Right renal pelvis (tissue), 4 donors: Measurements from ENCODE around the gene LIPJ. TPM values are rescaled to one million over a fixed set of nuclear protein-coding genes. Genes with fewer than 3 reads are reported as not detected.

ENCODE experiments used
- DNase-seq, 4 donors: peaks; one replicate each; pipeline ENCODE4 v3.0.0-alpha.2; 2013; ENCODE audit warnings: low read depth in 4 of 4, low spot score in 3 of 4, missing footprints in 1 of 4
- polyA plus RNA-seq, 4 donors: library from polyadenylated mRNA; unstranded; fragments of 120-200 nt; gene quantifications; one replicate each; pipeline ENCODE4 v1.2.1, GENCODE V29; 2013; ENCODE audit not compliant: insufficient read length in 4 of 4

Gene LIPJ
- under 1 TPM; 0.06 to 0.39 (median 0.13) TPM for polyA plus RNA-seq

DNA sequence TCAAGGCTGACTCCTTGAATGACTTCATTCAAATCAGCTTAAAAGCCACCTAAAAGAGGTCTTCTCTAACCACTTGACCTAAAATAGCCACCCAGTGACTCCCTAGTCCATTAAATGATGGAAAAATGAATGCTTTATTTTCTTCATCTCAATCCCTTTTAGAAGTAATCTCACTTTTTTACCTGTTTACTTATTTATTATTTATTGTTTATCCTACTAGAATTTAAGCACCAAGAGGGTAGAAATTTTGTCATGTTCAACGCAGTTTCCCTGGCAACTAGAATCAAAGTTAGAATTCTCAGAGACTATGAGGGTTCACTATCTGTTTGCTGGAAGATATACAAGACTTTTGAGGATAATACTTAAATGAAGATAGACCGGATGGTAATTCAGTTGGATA, at the start of gene LIPJ:
LIPJ (plus strand) TSS at position 301 of the 400 bp plus-strand sequence. CDS start 3,926 bp downstream, outside the sequence.
- DNase-seq: no peak

- DNase-seq: no peak
Measured at GRCh38 chr10:88537322-88537721, 49.2 kb upstream of the LIPJ start.

- DNase-seq: no peak
Measured at GRCh38 chr10:88538048-88538447, 48.5 kb upstream of the LIPJ start.

GRCh38 chr10:88540351-88540750, 46.2 kb upstream of the LIPJ start:
- no peak for DNase-seq

DNA sequence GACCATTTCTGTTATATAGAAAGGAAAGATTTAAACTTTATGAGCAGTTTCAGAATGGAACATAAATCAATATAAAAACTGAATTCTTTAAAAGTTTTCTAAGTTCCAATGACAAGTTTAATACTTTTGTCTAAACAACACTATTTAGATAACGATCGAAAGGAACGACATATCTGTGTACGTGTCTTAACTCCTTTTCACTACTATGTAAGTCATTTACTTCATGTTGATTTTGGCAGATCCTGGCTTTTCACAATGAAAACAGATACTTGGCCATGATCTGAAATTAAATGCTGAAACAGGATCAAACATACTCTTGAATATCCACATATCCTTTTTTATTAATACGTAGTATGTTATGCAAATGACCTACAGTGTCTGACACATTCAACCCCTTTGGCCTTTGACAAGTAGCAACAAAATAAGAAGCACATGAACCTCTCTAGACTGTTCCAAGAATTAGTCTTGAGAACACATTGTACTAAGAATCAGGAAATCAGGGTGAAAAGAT, 45.4 kb upstream of the LIPJ start:
- peak in 3 of 4 donors; percentile 29 to 52 (median 33) for DNase-seq

GRCh38 chr10:88542522-88542921, 44.0 kb upstream of the LIPJ start:
- DNase-seq: no peak

DNA sequence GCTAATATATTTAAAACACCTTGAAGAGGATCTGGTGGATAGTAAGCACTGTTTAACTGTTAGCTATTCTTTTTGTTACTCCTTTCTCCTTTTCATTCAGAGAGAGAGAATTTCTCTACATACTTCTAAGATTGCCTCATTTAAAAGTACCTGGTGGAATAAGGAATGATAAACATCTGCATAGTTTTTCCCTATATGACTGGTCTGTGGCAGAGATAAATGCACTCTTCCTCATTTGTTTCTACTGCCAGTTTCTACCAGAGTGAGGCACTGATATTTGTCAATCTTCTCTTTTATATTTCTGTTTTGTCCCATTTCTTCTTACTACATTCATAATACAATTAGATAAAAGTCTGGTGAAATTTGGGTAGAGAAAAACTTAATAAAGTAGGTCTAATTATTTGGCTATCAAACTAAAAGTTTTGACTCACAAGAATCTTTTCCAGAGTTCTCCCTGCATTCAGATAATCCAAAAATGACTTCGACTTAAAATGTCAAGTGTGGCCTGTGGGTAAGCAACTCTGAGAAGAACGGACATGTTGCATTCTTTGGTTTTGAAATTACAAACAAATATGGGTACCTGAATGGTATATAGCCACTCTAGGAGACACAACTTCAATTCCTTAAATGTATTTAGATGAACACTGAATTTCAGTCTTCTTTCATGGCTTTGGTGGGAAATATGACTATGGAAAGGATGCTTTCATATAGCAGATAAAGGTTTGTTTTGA, 42.3 kb upstream of the LIPJ start:
- DNase-seq: no peak

DNA sequence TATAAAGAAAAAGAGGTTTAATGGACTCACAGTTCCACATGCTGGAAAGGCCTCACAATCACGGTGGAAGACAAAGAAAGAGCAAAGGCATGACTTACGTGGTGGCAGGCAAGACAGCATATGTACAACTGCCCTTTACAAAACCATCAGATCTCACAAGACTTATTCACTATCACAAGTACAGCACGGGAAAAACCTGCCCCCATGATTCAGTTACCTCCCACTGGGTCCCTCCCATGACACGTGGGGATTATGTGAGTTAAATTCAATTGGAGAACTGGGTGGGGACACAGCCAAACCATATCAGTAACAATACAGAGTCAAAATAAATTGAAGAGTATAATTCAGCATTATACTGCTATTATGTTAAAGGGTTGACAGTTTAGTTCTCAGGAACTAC, 41.2 kb upstream of the LIPJ start:
- no peak for DNase-seq

- DNase-seq: no peak
Measured at GRCh38 chr10:88546497-88546896, 40.1 kb upstream of the LIPJ start.

- DNase-seq: no peak
Measured at GRCh38 chr10:88551246-88551645, 35.3 kb upstream of the LIPJ start.

DNA sequence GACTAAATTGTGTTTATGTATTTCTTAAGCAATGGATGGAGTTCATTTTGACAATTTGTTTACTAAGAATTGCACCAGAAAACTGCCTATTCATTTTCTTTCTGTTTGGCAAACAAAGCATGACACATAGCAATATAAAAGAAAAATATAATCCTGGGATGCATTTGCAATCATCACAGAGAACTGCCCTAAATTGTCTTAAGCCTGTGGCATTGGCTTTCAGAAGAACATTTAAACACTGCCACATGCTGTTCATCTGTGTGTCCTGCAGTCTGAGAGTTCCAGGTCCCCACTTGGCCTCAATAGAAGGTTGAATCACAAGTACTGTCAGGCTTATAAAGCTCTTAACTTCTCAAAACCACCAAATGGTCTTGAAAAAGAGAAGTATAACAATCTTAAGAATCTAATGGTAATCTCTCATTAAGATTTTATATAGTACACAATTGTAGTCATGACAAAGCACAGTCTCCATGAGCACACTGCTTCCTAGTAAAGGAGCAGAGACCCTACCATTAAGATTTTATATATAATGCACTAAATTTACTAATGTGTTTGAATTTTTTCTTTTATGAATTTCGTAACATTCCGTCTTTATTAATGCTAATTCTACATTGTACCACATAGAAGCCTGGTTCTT, 33.3 kb upstream of the LIPJ start:
- DNase-seq: peak in 1 of 4 donors; percentile 49

DNA sequence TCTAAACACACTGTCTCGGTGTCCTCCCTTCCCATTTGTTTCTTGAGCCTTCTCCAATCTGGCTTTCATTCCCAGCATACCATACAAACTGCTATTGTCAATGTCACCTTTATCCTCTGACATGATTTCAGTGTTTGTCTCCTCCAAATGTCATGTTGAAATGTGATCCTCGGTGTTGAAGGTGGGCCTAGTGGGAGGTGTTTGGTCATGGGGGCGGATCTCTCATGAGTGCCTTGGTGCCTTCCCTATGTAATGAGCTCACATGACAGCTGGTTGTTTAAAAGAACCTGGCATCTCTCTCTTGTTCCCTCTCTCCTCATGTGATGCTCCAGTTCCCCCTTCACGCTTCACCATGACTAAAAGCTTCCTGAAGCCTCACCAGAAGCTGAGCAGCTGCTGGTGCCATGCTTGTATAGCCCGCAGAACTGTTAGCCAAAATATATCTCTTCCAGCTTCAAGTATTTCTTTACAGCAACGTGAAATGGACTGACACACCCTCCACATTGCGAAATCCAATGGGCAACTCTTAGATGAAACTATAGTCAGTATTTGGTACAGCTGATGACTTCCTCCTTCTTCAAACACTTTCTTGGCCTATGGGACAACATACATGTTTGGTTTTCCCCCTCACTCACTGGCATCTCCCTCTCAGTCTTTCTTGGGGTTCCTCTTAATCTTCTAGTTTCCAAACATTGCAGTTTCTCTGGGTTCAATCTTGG, 31.2 kb upstream of the LIPJ start:
- DNase-seq: no peak

DNA sequence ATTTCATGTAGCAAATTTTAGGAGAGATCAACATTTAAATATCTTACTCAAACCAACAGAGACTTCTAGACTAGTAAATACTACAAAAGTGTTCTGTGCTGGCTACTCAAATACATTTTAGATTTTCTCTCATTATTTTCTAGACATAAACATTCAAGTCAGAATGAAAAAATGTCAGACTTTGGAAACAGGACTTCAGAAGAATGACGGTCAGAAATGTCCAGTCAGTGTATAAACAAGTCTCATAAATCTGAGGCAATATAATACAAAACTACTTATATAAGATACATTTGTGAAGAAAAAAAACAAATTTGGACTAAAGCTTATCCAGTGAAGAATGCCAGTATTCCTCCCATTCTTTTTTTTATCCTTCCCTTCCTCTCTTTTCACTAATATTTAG, 29.3 kb upstream of the LIPJ start:
- no peak for DNase-seq

DNA sequence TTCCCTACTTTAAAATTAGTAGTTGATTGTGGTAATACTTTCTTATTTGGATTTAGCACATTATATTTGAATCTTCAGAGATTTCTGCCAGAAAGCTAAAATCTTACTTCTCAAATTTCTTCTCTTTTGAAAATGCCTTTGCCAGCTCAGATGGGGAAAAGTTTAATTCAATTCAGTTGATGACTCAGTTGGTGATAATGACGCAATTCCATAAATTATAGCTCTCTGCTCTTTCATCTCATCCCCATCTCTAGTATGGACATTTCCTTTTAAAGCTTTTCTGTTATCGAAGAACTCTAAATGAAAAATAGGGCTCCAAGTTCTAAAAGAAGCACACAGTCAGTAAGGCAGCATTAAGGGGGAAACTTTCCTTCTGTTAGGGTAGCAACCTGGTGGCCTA, 28.9 kb upstream of the LIPJ start:
- no peak for DNase-seq

- no peak for DNase-seq
Measured at GRCh38 chr10:88562152-88562551, 24.4 kb upstream of the LIPJ start.

GRCh38 chr10:88565072-88565471, 21.5 kb upstream of the LIPJ start:
- DNase-seq: no peak

- DNase-seq: peak in 3 of 4 donors; percentile 3 to 15 (median 3)
Measured at GRCh38 chr10:88582411-88582805, 4.2 kb upstream of the LIPJ start.

- peak; percentile 37 to 67 (median 43) for DNase-seq
Measured at GRCh38 chr10:88582806-88583583, 3.6 kb upstream of the LIPJ start, which contains the start of gene RNLS. Gene RNLS, minus strand, starts transcription at chr10:88583318.

GRCh38 chr10:88583584-88583957, 3.0 kb upstream of the LIPJ start:
- no peak for DNase-seq

GRCh38 chr10:88592381-88592780, 5.8 kb downstream of the LIPJ start:
- no peak for DNase-seq

GRCh38 chr10:88592906-88593305, 6.3 kb downstream of the LIPJ start:
- no peak for DNase-seq
